Jurkat, Clone E6-1 (cell line): ENCODE measurements around the gene CBFA2T2.
A peak's percentile ranks its signal among the peaks of the same experiment; 100 is the strongest.
"Not testable (repeated sequence)": the region's sequence is repeated elsewhere in the genome, so short reads cannot be mapped to it uniquely, and the experiment has no call there.

Experiments
- DNase-seq: peaks from one replicate; pipeline ENCODE4 v3.0.0-alpha.2; 2011; ENCODE audit warnings: low read depth, low spot score
- H3K4me3 ChIP-seq: 2 replicates; pipeline ENCODE4 v1.5.1; 2011; ENCODE audit warnings: mild to moderate bottlenecking, low read length, control low read depth, moderate library complexity

Gene CBFA2T2

GRCh38 chr20:33644313-33645071 is 154.6 kb downstream of the CBFA2T2 start:
- no peak overlapping the region for H3K4me3 ChIP-seq
- no peak for DNase-seq

- H3K4me3 ChIP-seq = no peak overlapping the region
- no peak for DNase-seq
Measured at GRCh38 chr20:33645072-33645358, 155.1 kb downstream of the CBFA2T2 start.

- no peak overlapping the region for H3K4me3 ChIP-seq
- DNase-seq = no peak
Measured at GRCh38 chr20:33645396-33645795, 155.5 kb downstream of the CBFA2T2 start.

GRCh38 chr20:33646191-33646590 is 156.3 kb downstream of the CBFA2T2 start:
- no peak for DNase-seq
- no peak overlapping the region for H3K4me3 ChIP-seq

GRCh38 chr20:33646959-33647602 is 157.2 kb downstream of the CBFA2T2 start:
- not testable (repeated sequence) for H3K4me3 ChIP-seq

GRCh38 chr20:33647603-33648395 is 157.9 kb downstream of the CBFA2T2 start:
- H3K4me3 ChIP-seq = no peak overlapping the region
- DNase-seq = no peak

More at GRCh38 chr20:33646959-33647602, 157.2 kb downstream of the CBFA2T2 start:
- not testable (repeated sequence) for DNase-seq

GRCh38 chr20:33648396-33649004 is 158.6 kb downstream of the CBFA2T2 start:
- DNase-seq = no peak
- H3K4me3 ChIP-seq = no peak overlapping the region

GRCh38 chr20:33649201-33649681 is 159.3 kb downstream of the CBFA2T2 start:
- H3K4me3 ChIP-seq = no peak overlapping the region
- no peak for DNase-seq

- H3K4me3 ChIP-seq = no peak overlapping the region
- no peak for DNase-seq
Measured at GRCh38 chr20:33650111-33650752, 160.3 kb downstream of the CBFA2T2 start.

GRCh38 chr20:33650753-33651561 is 161.1 kb downstream of the CBFA2T2 start:
- no peak overlapping the region for H3K4me3 ChIP-seq
- no peak for DNase-seq

- no peak overlapping the region for H3K4me3 ChIP-seq
- DNase-seq = no peak
Measured at GRCh38 chr20:33651562-33652048, 161.7 kb downstream of the CBFA2T2 start.

GRCh38 chr20:33653218-33653899 is 163.5 kb downstream of the CBFA2T2 start:
- peak; percentile 39 for DNase-seq
- H3K4me3 ChIP-seq = no peak overlapping the region

- H3K4me3 ChIP-seq = no peak overlapping the region
- no peak for DNase-seq
Measured at GRCh38 chr20:33653900-33654596, 164.2 kb downstream of the CBFA2T2 start.

- no peak overlapping the region for H3K4me3 ChIP-seq
- no peak for DNase-seq
Measured at GRCh38 chr20:33654680-33655161, 164.8 kb downstream of the CBFA2T2 start.

GRCh38 chr20:33655164-33655563 is 165.3 kb downstream of the CBFA2T2 start:
- DNase-seq = no peak
- no peak overlapping the region for H3K4me3 ChIP-seq

- no peak overlapping the region for H3K4me3 ChIP-seq
- DNase-seq = no peak
Measured at GRCh38 chr20:33656010-33656782, 166.3 kb downstream of the CBFA2T2 start.
